Pancreas (tissue), 10 donors: Measurements from ENCODE around the gene EFCAB6. TPM values are rescaled to one million over a fixed set of nuclear protein-coding genes. Genes with fewer than 3 reads are reported as not detected.

Source experiments
- ATAC-seq, 4 donors: fragments of 200-7000 bp; cut with Tn5 transposase; one replicate each; pipeline versions ENCODE4 v1.8.0 to v1.9.1; 2020; ENCODE audit warnings: mild to moderate bottlenecking in 4 of 4, moderate library complexity in 4 of 4
- DNase-seq, 6 donors: peaks; one replicate each; pipeline ENCODE4 v3.0.0-alpha.2; 2020
- FAIRE-seq: peaks from 2 replicates; lab custom pipeline; 2012; peaks lifted over from hg19 to GRCh38; lab: Jason Lieb, UNC
- H3K27ac ChIP-seq, 4 donors: fragments of 200-600 bp; sonication (generic); 1 replicate in 3 of 4; 2 replicates in 1 of 4; pipeline versions ENCODE4 v1.5.0 to v1.8.0; 2020
- H3K27me3 ChIP-seq, 4 donors: fragments of 200-600 bp; one replicate each; pipeline ENCODE4 v1.8.0; 2021
- H3K36me3 ChIP-seq, 3 donors: fragments of 200-600 bp; sonication (generic) in 1 of 3; one replicate each; pipeline versions ENCODE4 v1.5.0 to v1.8.0; 2020 to 2021
- H3K4me1 ChIP-seq, 3 donors: fragments of 200-600 bp; one replicate each; pipeline ENCODE4 v1.8.0; 2021
- H3K4me3 ChIP-seq, 4 donors: fragments of 200-600 bp; sonication (generic) in 2 of 4; one replicate each; pipeline versions ENCODE4 v1.5.0 to v1.8.0; 2020 to 2021
- H3K9me3 ChIP-seq, 4 donors: fragments of 200-600 bp; one replicate each; pipeline ENCODE4 v1.8.0; 2021
- WGBS, 2 donors: extraction: QIAGEN DNeasy Blood & Tissue Kit; methylation state at CpG; one replicate each; pipeline ENCODE4 v1.1.7; 2013; 5-methylcytosine and 5-hydroxymethylcytosine counted together
- intact Hi-C, 3 donors: fragments of 100-400 bp; cut with DNase I; formaldehyde crosslinking; loops; one replicate each; pipeline versions ENCODE4 v1.11.1 to v1.14.2; 2022
- polyA plus RNA-seq, 2 donors: library from polyadenylated mRNA; stranded (reverse); fragments of 200-250 nt; gene quantifications; one replicate each; pipeline ENCODE4 v1.2.3, GENCODE V29; 2013
- total RNA-seq, 6 donors: library from RNA; stranded (reverse); fragmentation: NEBNext Ultra II Directional in 4 of 6; extraction: Animal tissue kit (Norgen Biotek cat#: 25700) in 4 of 6; gene quantifications; one replicate each; pipeline versions ENCODE4 v1.2.1 to v1.2.4, GENCODE V29; 2021 to 2023
- TF ChIP-seq, protein P1 (sequence below), 4 donors: fragments of 200-600 bp; sonication (generic) in 3 of 4; IDR thresholded peaks; one replicate each; pipeline versions ENCODE4 v1.5.0 to v1.8.0; 2021; ENCODE audit warnings: antibody characterized with exemption in 4 of 4
- donor health status: healthy with polysubstance abuse.
- donor health status: DM: no; HTN: no; CAD: no; lungs with moderate emphysema.
- donor health status: DM: no; HTN: no; CAD: no.
- donor health status: control.
- donor health status: control.
- donor health status: Bipolar disorder and iron deficiency.
- donor health status: DM: yes; HTN: yes; CAD: no.
- donor health status: DM: no; HTN: no; CAD: no.
- donor health status: DM: no; HTN: no; CAD: no.
- donor health status: DM: yes; HTN: yes; CAD: no.

The EFCAB6 gene
- total and polyA plus RNA-seq, 8 donors, result 1.6 to 3.4 (median 2.2) TPM

DNA sequence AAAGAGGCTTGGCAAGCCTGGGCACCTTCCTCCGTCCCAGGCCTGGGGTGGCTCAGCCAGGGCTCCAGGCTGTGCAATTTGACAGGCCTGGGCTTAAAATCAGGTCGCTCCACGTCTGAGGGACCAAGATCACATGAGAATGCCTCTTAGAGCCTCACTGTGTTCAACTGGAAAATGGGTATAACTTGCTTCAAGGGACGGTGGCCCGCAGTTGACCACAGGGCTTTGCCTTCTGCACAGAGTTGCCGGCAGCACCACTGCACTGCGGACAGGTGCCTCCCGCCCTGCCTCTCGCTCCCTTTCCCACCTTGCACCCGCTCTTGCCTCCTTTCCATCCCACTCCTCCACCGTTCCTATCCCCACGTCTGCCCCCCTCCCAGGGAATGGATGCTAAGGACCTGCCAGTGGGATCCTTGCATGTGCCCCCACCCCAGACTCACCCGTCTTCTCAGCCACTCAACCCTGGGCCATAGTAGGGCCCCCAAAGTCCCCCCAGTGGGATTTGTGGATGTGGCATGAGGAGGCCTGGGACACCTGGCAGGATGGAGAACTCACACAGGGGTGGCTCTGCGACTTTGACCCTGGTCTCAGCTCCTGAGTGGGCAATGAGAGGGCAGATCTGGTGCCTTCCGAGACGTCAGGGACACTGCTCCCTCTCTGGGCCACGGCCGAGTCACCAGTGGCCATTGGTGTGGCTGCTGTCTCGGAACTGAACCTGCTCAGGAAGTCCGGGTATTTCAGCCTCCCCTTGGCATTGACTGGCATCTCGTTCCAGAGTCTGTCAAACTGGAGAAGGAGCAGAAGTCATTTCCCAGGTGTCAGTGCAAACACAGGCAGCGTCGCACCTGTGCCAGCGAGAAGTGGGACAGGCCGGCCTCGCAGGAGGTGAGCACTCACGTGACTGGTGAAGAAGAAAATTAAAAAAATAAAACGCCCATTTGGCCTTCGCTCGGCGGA is 272.3 kb downstream of the EFCAB6 start:
- H3K4me1 ChIP-seq, result no peaks in the 10 kb centered on the region
- H3K27ac ChIP-seq, result no peak overlapping the region
- H3K4me3 ChIP-seq, result no peak overlapping the region
- 85 to 87% methylated on average over 31 of the region's 31 CpGs for WGBS, 2 donors
- no peak for FAIRE-seq
- no peaks in the 10 kb centered on the region for H3K36me3 ChIP-seq
- no peaks in the 10 kb centered on the region for H3K27me3 ChIP-seq
- TF ChIP-seq, protein P1, sequence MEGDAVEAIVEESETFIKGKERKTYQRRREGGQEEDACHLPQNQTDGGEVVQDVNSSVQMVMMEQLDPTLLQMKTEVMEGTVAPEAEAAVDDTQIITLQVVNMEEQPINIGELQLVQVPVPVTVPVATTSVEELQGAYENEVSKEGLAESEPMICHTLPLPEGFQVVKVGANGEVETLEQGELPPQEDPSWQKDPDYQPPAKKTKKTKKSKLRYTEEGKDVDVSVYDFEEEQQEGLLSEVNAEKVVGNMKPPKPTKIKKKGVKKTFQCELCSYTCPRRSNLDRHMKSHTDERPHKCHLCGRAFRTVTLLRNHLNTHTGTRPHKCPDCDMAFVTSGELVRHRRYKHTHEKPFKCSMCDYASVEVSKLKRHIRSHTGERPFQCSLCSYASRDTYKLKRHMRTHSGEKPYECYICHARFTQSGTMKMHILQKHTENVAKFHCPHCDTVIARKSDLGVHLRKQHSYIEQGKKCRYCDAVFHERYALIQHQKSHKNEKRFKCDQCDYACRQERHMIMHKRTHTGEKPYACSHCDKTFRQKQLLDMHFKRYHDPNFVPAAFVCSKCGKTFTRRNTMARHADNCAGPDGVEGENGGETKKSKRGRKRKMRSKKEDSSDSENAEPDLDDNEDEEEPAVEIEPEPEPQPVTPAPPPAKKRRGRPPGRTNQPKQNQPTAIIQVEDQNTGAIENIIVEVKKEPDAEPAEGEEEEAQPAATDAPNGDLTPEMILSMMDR (IDR thresholded peaks at IDR 0.05), result no peak
- ATAC-seq, result no peak
- intact Hi-C loops, result no loop called here
- DNase-seq, result no peak
- no peaks in the 10 kb centered on the region for H3K9me3 ChIP-seq

DNA sequence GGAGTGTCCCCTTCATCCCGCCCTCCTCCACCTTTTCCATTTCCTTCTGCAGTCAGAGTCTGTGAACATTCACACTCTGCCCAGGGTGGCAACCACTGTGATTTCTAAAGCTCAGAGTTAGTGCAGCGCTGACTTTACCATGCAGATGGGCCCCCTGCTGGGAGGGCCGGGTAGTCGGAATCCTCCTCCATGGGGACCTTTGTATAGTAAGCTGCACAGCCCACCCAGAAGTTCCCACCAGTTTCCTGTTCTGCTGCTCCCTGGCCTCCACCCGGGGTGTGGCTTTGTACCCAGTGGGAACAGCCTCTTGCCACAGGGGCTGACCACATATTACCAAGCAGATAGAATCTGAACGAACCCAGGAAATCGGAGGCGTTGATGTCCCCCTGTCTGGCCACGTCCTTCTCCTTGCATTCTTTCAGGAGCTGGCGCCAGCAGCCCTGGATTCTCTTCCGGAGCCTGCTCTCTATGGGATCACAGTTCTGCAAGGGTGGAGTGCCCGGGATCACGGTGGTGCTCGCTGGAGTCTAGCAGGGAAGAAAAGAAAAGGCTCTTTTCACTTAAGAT is 275.0 kb downstream of the EFCAB6 start:
- ATAC-seq (no peak), FAIRE-seq (no peak), DNase-seq (no peak)
- H3K4me1 ChIP-seq, result no peaks in the 10 kb centered on the region
- H3K4me3 ChIP-seq, result no peak overlapping the region
- H3K27me3 ChIP-seq, result no peaks in the 10 kb centered on the region
- no peak overlapping the region for H3K27ac ChIP-seq
- intact Hi-C loops, result no loop called here
- H3K9me3 ChIP-seq, result no peaks in the 10 kb centered on the region
- TF ChIP-seq, protein P1 (IDR thresholded peaks at IDR 0.05), result no peak
- WGBS, 2 donors, result 93 to 95% methylated on average over 14 of the region's 14 CpGs
- H3K36me3 ChIP-seq, result no peaks in the 10 kb centered on the region

DNA sequence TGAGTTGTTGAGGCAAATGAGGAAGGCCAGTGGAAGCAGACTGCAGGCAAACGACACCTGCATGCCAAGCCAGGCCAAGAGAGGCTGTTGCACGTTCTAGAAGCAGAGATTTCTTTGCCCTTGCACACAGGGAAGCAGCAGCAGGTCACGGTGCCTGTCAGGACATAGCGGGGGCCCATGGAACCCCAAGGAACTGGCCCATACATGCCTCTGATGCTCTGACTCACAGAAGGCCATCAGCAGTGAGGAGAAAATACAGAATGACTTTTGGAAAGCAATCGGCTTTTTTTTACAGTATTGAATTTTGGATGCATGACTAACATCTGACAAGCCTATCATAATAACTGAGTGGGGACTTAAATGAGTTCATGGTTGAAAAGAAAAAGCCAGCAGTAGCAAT is 276.4 kb downstream of the EFCAB6 start:
- H3K9me3 ChIP-seq, result no peaks in the 10 kb centered on the region
- DNase-seq (no peak), FAIRE-seq (no peak), ATAC-seq (no peak)
- 77 to 79% methylated on average over 5 of the region's 5 CpGs for WGBS, 2 donors
- H3K4me1 ChIP-seq, result no peaks in the 10 kb centered on the region
- no peaks in the 10 kb centered on the region for H3K27me3 ChIP-seq
- TF ChIP-seq, protein P1 (IDR thresholded peaks at IDR 0.05), result no peak
- intact Hi-C loops, result no loop called here
- H3K27ac ChIP-seq, result no peak overlapping the region
- H3K4me3 ChIP-seq, result no peak overlapping the region
- H3K36me3 ChIP-seq, result no peaks in the 10 kb centered on the region

DNA sequence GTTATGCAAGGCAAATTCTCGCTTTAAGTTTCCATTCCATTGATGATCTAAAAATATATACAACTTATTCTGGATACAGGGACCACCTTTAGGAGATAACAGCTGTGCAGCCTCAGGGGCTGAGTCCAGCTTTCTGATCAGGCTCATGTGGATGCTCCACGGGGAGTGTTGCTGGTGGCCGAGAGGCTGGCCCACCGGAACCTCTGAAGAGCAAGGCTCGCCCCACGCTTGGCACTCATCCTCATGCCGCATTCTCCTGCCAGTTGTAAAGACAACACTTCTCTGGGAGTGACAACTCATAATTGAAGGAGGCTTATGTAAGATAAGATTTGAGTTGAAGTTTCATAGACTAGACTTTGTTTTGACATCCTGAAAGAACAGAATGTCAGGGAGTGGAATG is 276.8 kb downstream of the EFCAB6 start:
- TF ChIP-seq, protein P1 (IDR thresholded peaks at IDR 0.05), result no peak
- FAIRE-seq, result no peak
- Histone ChIP-seq H3K4me3 (no peak overlapping the region), H3K27ac (no peak overlapping the region), H3K36me3 (no peaks in the 10 kb centered on the region), H3K9me3 (no peaks in the 10 kb centered on the region), H3K27me3 (no peaks in the 10 kb centered on the region), H3K4me1 (no peaks in the 10 kb centered on the region)
- WGBS, 2 donors, result 96% methylated on average over 7 of the region's 7 CpGs
- intact Hi-C loops, result no loop called here
- no peak for DNase-seq
- ATAC-seq, result no peak

DNA sequence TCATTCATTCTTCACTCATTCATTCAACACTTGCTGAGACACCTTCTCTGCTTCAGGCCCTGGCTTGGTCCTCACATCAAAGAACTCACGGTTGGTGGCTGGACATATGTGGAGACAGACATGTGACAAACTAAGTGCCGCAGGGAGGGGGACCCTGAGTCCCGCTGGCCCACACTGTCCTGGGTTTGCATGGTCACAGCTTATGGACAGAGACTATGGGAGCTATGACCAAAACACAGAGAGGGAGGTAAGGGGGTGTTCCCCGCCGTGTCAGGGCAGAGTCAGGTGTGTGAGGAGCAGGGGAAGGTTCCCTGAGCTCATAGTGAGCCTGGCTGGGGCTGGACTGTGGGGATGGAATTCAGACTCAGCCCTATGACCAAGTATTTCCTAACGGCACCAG is 277.2 kb downstream of the EFCAB6 start:
- no peaks in the 10 kb centered on the region for H3K4me1 ChIP-seq
- DNase-seq, result no peak
- TF ChIP-seq, protein P1 (IDR thresholded peaks at IDR 0.05), result no peak
- H3K27me3 ChIP-seq, result no peaks in the 10 kb centered on the region
- WGBS, 2 donors, result 89 to 90% methylated on average over 6 of the region's 6 CpGs
- no peaks in the 10 kb centered on the region for H3K9me3 ChIP-seq
- H3K4me3 ChIP-seq, result no peak overlapping the region
- ATAC-seq, result no peak
- H3K36me3 ChIP-seq, result no peaks in the 10 kb centered on the region
- no peak overlapping the region for H3K27ac ChIP-seq
- FAIRE-seq, result no peak
- intact Hi-C loops, result no loop called here
